ENCODE results near the gene AK1. TPM values are rescaled to one million over a fixed set of nuclear protein-coding genes. Genes with fewer than 3 reads are reported as not detected.

The AK1 gene
- total and polyA plus RNA-seq, 9 of the 15 experiments (the other 6 are each of a cell fraction or from before 2014, with no cell fraction given): 10.1 to 71.8 (median 39.0) TPM

- TF ChIP-seq MGA (IDR thresholded peaks at IDR 0.05) (no peak), NFE2L1 (tag; IDR thresholded peaks at IDR 0.05; ENCODE audit: borderline replicate concordance, low read depth) (no peak), ZBTB34 (CRISPR knock-in tag; IDR thresholded peaks at IDR 0.05) (no peak), ZNF445 (CRISPR knock-in tag; IDR thresholded peaks at IDR 0.05; ENCODE audit: low read depth) (no peak), SMAD3 (CRISPR knock-in tag; conservative IDR thresholded peaks at IDR 0.05) (no peak), TBL1XR1 (IDR thresholded peaks at IDR 0.05; ENCODE audit: low read length in 2 of 2) (no peak), BCL6 (CRISPR knock-in tag; IDR thresholded peaks at IDR 0.05) (no peak), SMAD4 (CRISPR knock-in tag; conservative IDR thresholded peaks at IDR 0.05) (0 out of 2 replicates have a peak, but pooled peaks have one; percentile 38), IRF9 (tag; IDR thresholded peaks at IDR 0.05) (no peak), THAP12 (CRISPR knock-in tag; IDR thresholded peaks at IDR 0.05) (0 out of 2 replicates have a peak, but pooled peaks have one; percentile 26), JUND (IDR thresholded peaks at IDR 0.05; ENCODE audit: borderline replicate concordance, low read depth, low read length) (no peak), JUND (tag; IDR thresholded peaks at IDR 0.05; ENCODE audit: borderline replicate concordance, low read depth, low read length) (no peak)
Observed at GRCh38 chr9:127877566-127877998, at the start of gene AK1 (continued).
